Glutamatergic neuron (in vitro differentiated cells): ENCODE results near the gene ZBTB8B. TPM values are rescaled to one million over a fixed set of nuclear protein-coding genes. Genes with fewer than 3 reads are reported as not detected.
"Not testable (repeated sequence)": the region's sequence is repeated elsewhere in the genome, so short reads cannot be mapped to it uniquely, and the experiment has no call there.

Experiments
- DNase-seq: peaks from one replicate; pipeline ENCODE4 v3.0.0; 2022
- H3K27ac Mint-ChIP-seq: one replicate; pipeline ENCODE4 v1.8.0; 2020; ENCODE audit warnings: mild to moderate bottlenecking, mixed read lengths, inconsistent platforms; ENCODE audit not compliant: unreplicated experiment
- H3K27me3 Mint-ChIP-seq: one replicate; pipeline ENCODE4 v1.8.0; 2020; ENCODE audit warnings: mild to moderate bottlenecking, moderate library complexity, mixed read lengths, inconsistent platforms; ENCODE audit not compliant: unreplicated experiment
- H3K36me3 Mint-ChIP-seq: one replicate; pipeline ENCODE4 v1.8.0; 2020; ENCODE audit warnings: mild to moderate bottlenecking, mixed read lengths, inconsistent platforms; ENCODE audit not compliant: unreplicated experiment
- H3K4me1 Mint-ChIP-seq: one replicate; pipeline ENCODE4 v1.8.0; 2020; ENCODE audit warnings: mild to moderate bottlenecking, low read depth, mixed read lengths, inconsistent platforms; ENCODE audit not compliant: unreplicated experiment
- H3K4me3 Mint-ChIP-seq: one replicate; pipeline ENCODE4 v1.8.0; 2020; ENCODE audit warnings: mild to moderate bottlenecking, mixed read lengths, inconsistent platforms; ENCODE audit not compliant: unreplicated experiment
- H3K9me3 Mint-ChIP-seq: one replicate; pipeline ENCODE4 v1.8.0; 2020; ENCODE audit warnings: mild to moderate bottlenecking, moderate library complexity, mixed read lengths, inconsistent platforms; ENCODE audit not compliant: unreplicated experiment
- total RNA-seq: library from RNA; stranded (reverse); fragmentation: NEBNext Ultra II Directional; extraction: Animal tissue kit (Norgen Biotek cat#: 25700); gene quantifications from one replicate; pipeline ENCODE4 v1.2.1, GENCODE V29; 2021; ENCODE audit not compliant: unreplicated experiment
- TF ChIP-seq, protein P1 (sequence below): fragments of 200-600 bp; sonication (generic); IDR thresholded peaks from one replicate; pipeline ENCODE4 v1.5.0; 2021; ENCODE audit not compliant: partially characterized antibody, unreplicated experiment

Gene ZBTB8B
- total RNA-seq, 1 donor from 2014 or later: 0.44 TPM

- no peaks in the 10 kb centered on the region for H3K9me3 Mint-ChIP-seq
- no peak for DNase-seq
- TF ChIP-seq, protein P1, sequence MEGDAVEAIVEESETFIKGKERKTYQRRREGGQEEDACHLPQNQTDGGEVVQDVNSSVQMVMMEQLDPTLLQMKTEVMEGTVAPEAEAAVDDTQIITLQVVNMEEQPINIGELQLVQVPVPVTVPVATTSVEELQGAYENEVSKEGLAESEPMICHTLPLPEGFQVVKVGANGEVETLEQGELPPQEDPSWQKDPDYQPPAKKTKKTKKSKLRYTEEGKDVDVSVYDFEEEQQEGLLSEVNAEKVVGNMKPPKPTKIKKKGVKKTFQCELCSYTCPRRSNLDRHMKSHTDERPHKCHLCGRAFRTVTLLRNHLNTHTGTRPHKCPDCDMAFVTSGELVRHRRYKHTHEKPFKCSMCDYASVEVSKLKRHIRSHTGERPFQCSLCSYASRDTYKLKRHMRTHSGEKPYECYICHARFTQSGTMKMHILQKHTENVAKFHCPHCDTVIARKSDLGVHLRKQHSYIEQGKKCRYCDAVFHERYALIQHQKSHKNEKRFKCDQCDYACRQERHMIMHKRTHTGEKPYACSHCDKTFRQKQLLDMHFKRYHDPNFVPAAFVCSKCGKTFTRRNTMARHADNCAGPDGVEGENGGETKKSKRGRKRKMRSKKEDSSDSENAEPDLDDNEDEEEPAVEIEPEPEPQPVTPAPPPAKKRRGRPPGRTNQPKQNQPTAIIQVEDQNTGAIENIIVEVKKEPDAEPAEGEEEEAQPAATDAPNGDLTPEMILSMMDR: no peak
- no peak overlapping the region for H3K4me3 Mint-ChIP-seq
- H3K27ac Mint-ChIP-seq: no peak overlapping the region
- H3K36me3 Mint-ChIP-seq: no peaks in the 10 kb centered on the region
- H3K27me3 Mint-ChIP-seq: peaks cover under 1% of the 10 kb centered on the region
- no peaks in the 10 kb centered on the region for H3K4me1 Mint-ChIP-seq
These were observed 6.3 kb downstream of the ZBTB8B start for GRCh38 chr1:32470991-32471694.

DNA sequence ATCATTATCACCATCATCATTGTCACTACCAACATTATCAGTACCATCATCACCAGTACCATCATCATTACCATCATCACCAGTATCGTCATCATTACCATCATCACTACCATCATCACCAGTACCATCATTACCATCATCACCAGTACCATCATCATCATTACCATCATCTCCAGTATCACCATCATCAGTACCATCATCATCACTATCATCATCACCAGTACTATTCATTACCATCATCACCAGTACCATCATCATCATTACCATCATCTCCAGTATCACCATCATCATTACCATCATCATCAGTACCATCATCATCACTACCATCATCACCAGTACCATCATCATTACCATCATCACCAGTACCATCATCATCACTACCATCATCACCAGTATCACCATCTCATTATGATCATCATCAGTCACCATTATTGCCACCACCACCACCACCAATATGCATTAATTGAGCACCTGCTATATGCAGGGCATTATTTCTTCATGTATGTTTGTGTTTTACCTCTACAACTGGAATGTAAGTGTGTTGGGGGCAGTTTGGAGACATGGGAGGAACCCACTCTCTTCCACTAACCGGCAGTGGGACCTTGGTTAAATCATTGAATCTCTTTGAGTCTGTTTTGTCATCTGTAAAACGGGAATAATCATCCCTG is 7.0 kb downstream of the ZBTB8B start:
- Mint-ChIP-seq H3K4me3 (no peak overlapping the region), H3K9me3 (no peaks in the 10 kb centered on the region)
- TF ChIP-seq, protein P1: no peak

DNA sequence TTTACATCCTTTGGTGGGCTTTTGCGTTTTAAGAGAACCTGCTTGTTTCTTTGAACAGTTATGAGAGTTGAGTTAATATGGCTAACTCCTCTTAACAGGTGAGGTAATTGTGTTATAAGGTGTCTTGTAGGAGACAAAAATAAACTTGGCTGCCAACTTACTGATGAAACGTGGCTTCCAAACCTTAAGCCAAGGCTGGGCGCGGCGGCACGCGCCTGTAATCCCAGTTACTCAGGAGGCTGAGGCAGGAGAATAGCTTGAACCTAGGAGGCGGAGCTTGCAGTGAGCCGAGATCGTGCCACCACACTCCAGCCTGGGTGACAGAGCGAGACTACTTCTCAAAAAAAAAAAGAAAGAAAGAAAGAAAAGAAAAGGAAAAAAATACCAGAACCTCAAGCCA is 8.1 kb downstream of the ZBTB8B start:
- not testable (repeated sequence) for H3K27me3 Mint-ChIP-seq, H3K36me3 Mint-ChIP-seq, H3K9me3 Mint-ChIP-seq, H3K4me3 Mint-ChIP-seq, H3K4me1 Mint-ChIP-seq, H3K27ac Mint-ChIP-seq, DNase-seq

More for the DNA sequence above, 7.0 kb downstream of the ZBTB8B start:
- Mint-ChIP-seq H3K4me1 (no peaks in the 10 kb centered on the region), H3K27ac (no peak overlapping the region), H3K27me3 (no peaks in the 10 kb centered on the region), H3K36me3 (no peaks in the 10 kb centered on the region)
- no peak for DNase-seq

- Mint-ChIP-seq H3K27me3 (no peaks in the 10 kb centered on the region), H3K4me1 (no peaks in the 10 kb centered on the region), H3K36me3 (no peaks in the 10 kb centered on the region), H3K4me3 (no peak overlapping the region), H3K9me3 (no peaks in the 10 kb centered on the region), H3K27ac (no peak overlapping the region)
- DNase-seq: no peak
- TF ChIP-seq, protein P1: no peak
These were observed 10.1 kb downstream of the ZBTB8B start for GRCh38 chr1:32474954-32475353.

GRCh38 chr1:32480003-32480402 is 15.1 kb downstream of the ZBTB8B start:
- Mint-ChIP-seq H3K27me3 (no peaks in the 10 kb centered on the region), H3K27ac (no peak overlapping the region), H3K36me3 (peaks cover under 1% of the 10 kb centered on the region), H3K4me1 (no peaks in the 10 kb centered on the region), H3K4me3 (no peak overlapping the region), H3K9me3 (no peaks in the 10 kb centered on the region)
- TF ChIP-seq, protein P1: no peak
- no peak for DNase-seq
